Right lobe of liver (tissue), 6 donors: Measurements from ENCODE around the gene SH3BP2. TPM values are rescaled to one million over a fixed set of nuclear protein-coding genes. Genes with fewer than 3 reads are reported as not detected.

Source experiments
- ATAC-seq, 4 donors: fragments of 200-7000 bp; cut with Tn5 transposase; one replicate each; pipeline ENCODE4 v1.9.1; 2020; ENCODE audit warnings: mild to moderate bottlenecking in 4 of 4, moderate library complexity in 4 of 4
- DNase-seq, 3 donors: peaks; one replicate each; pipeline ENCODE4 v3.0.0-alpha.2; 2020
- H3K27ac ChIP-seq, 3 donors: fragments of 200-600 bp; one replicate each; pipeline ENCODE4 v1.8.0; 2022
- H3K27me3 ChIP-seq, 2 donors: fragments of 200-600 bp; one replicate each; pipeline ENCODE4 v1.8.0; 2022
- H3K36me3 ChIP-seq, 4 donors: fragments of 200-600 bp; sonication (generic) in 1 of 4; one replicate each; pipeline versions ENCODE4 v1.5.1 to v1.8.0; 2017 to 2022; ENCODE audit warnings: control low read depth in 1 of 4
- H3K4me1 ChIP-seq, 4 donors: fragments of 200-600 bp; sonication (generic) in 1 of 4; one replicate each; pipeline versions ENCODE4 v1.5.1 to v1.8.0; 2017 to 2022; ENCODE audit warnings: control low read depth in 1 of 4
- H3K4me3 ChIP-seq, 3 donors: fragments of 200-600 bp; one replicate each; pipeline ENCODE4 v1.8.0; 2022
- H3K9me3 ChIP-seq, 4 donors: fragments of 200-600 bp; sonication (generic) in 1 of 4; one replicate each; pipeline versions ENCODE4 v1.5.1 to v1.8.0; 2017 to 2022; ENCODE audit warnings: control low read depth in 1 of 4
- POLR2A ChIP-seq: fragments of 450-650 bp; IDR thresholded peaks from one replicate; pipeline ENCODE4 v1.6.1; 2017; ENCODE audit warnings: antibody characterized with exemption, mild to moderate bottlenecking
- WGBS: methylation state at CpG from one replicate; pipeline ENCODE4 v1.1.6; 2018; ENCODE audit warnings: low coverage, low lambda C conversion rate; ENCODE audit not compliant: insufficient coverage; ENCODE audit errors: missing lambda C conversion rate; 5-methylcytosine and 5-hydroxymethylcytosine counted together
- intact Hi-C, 2 donors: fragments of 100-400 bp; cut with DNase I; formaldehyde crosslinking; loops; one replicate each; pipeline versions ENCODE4 v1.11.2 to v1.14.1; 2022
- total RNA-seq, 6 experiments: library from RNA; depleted of rRNA in 2 of 6; stranded (reverse); fragments of >200 nt in 2 of 6; fragmentation: NEBNext Ultra II Directional in 3 of 6; extraction: Animal tissue kit (Norgen Biotek cat#: 25700) in 3 of 6; gene quantifications; one replicate each; pipeline versions ENCODE4 v1.1.0 to v1.2.4, GENCODE V29; 2016 to 2023
- TF ChIP-seq, protein P1 (sequence below), 4 donors: fragments of 200-600 bp in 3 of 4; fragments of 450-650 bp in 1 of 4; IDR thresholded peaks; one replicate each; pipeline versions ENCODE4 v1.5.1 to v1.8.0; 2016 to 2022; ENCODE audit warnings: antibody characterized with exemption in 4 of 4, mild to moderate bottlenecking in 2 of 4
- donor health status: DM: no; HTN: yes; CAD: no.
- donor health status: DM: no; HTN: no; CAD: no.
- donor health status: DM: no; HTN: no; CAD: no.
- donor health status: DM: no; HTN: yes; CAD: no.
- donor health status: DM: no; HTN: yes; CAD: no.

Gene SH3BP2
- total RNA-seq, 6 experiments from 2014 or later: 34.9 to 51.8 (median 40.7) TPM

- TF ChIP-seq POLR2A: no peak
- no peaks in the 10 kb centered on the region for H3K36me3 ChIP-seq
- DNase-seq: peak in 1 of 3 donors; percentile 31
- intact Hi-C loops: no loop called here
- peaks cover 0 to 4% (median 0%) of the 10 kb centered on the region in 4 donors for H3K4me1 ChIP-seq
- peak overlapping the region; percentile 76 to 97 (median 89) for H3K4me3 ChIP-seq
- H3K9me3 ChIP-seq: no peaks in the 10 kb centered on the region
- H3K27ac ChIP-seq: peak overlapping the region in 2 of 3 donors; percentile 67 to 83
- H3K27me3 ChIP-seq: no peaks in the 10 kb centered on the region
- WGBS: 52% methylated on average over 18 of the region's 23 CpGs
- ATAC-seq: peak in 1 of 4 donors; percentile 3
These were observed 37.8 kb upstream of the SH3BP2 start for GRCh38 chr4:2754848-2755819.

DNA sequence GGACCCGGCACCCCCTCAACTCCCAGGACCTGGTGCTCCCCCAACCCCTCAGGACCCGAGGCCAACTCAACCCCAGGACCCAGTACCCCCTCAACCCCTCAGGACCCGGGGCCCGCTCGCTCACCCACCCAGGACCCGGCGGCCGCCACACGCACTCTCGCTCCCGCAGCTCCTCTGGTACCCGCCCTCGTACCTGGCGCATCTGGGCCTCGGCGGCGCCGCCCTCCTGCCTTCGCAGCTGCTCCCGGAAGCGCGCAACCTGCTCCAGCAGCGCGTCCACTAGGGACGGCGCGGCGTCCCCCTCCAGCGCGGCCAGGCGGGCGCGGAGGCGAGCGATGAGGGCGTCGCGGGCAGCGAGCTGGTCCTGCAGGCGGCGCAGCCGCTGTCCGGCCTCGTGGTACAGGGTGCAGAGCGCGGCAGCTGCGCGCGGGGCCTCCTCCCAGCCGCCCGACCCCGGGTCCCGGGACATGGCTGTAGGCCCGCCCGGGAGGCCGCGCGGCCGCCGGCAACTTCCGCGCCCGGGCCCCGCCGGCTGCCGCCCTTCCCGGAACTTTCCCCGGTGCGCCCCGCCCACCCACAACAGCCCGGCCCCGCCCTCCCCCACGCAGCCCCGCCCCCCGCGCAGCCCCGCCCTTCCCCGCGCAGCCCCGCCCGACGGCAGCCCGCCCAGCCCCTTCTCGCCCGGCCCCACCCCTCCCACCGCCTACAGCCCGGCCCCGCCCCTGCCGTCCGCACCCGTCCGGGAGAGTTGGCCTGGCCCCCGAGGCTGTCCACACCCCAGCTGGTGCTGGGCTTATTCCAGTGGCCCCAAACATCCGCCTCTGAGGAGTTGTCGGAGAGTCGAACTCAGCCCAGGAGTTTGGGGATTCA, 36.8 kb upstream of the SH3BP2 start, which contains the start of gene TNIP2:
Gene TNIP2, minus strand, starts transcription at position 516 of the 870 bp plus-strand sequence. Its CDS starts 47 bp downstream, at position 469.
- ATAC-seq (peak; percentile 81 to 87 (median 86)), DNase-seq (peak; percentile 91 to 95 (median 93))
- intact Hi-C loops: no loop called here
- under 1% methylated on average over 30 of the region's 96 CpGs for WGBS
- Histone ChIP-seq H3K9me3 (no peaks in the 10 kb centered on the region), H3K27me3 (no peaks in the 10 kb centered on the region), H3K27ac (peak within 1 kb of the TSS; percentile 58 to 83 (median 67)), H3K4me1 (peaks cover 0 to 11% (median 0%) of the 10 kb centered on the region in 4 donors), H3K36me3 (no peaks in the 10 kb centered on the region), H3K4me3 (peak within 1 kb of the TSS; percentile 76 to 97 (median 89))
- TF ChIP-seq POLR2A: peak; percentile 84
- TF ChIP-seq, protein P1, sequence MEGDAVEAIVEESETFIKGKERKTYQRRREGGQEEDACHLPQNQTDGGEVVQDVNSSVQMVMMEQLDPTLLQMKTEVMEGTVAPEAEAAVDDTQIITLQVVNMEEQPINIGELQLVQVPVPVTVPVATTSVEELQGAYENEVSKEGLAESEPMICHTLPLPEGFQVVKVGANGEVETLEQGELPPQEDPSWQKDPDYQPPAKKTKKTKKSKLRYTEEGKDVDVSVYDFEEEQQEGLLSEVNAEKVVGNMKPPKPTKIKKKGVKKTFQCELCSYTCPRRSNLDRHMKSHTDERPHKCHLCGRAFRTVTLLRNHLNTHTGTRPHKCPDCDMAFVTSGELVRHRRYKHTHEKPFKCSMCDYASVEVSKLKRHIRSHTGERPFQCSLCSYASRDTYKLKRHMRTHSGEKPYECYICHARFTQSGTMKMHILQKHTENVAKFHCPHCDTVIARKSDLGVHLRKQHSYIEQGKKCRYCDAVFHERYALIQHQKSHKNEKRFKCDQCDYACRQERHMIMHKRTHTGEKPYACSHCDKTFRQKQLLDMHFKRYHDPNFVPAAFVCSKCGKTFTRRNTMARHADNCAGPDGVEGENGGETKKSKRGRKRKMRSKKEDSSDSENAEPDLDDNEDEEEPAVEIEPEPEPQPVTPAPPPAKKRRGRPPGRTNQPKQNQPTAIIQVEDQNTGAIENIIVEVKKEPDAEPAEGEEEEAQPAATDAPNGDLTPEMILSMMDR (IDR thresholded peaks at IDR 0.05): peak; percentile 9 to 75 (median 30)

DNA sequence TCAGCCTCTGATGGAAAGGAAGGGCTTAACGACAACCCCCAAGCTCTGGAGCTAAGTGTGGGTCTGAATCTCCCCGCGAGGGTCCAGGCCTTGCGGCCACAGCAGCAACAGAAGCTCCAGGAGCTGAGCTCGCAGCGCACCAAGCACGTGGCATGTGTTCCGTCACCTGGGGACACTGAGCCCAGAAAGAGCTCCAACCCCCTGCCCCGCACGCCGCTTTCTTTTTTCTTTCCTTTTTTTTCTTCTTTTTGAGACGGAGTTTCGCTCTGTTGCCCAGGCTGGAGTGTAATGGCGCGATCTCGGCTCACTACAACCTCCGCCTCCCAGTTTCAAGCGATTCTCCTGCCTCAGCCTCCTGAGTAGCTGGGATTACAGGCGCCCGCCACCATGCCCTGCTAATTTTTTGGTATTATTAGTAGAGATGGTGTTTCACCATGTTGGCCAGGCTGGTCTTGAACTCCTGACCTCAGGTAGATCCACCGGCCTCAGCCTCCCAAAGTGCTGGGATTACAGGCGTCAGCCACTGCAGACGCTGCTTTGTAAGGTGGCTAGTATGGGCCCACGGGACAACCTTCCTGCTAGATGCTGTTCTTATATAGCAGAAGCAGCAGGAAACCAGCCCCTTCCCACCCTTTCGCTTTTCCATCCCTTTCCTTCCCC, 36.1 kb upstream of the SH3BP2 start:
- Histone ChIP-seq H3K36me3 (no peaks in the 10 kb centered on the region), H3K4me1 (peaks cover 0 to 17% (median 0%) of the 10 kb centered on the region in 4 donors), H3K27ac (peak overlapping the region in 1 of 3 donors; percentile 31), H3K9me3 (no peaks in the 10 kb centered on the region), H3K27me3 (no peaks in the 10 kb centered on the region), H3K4me3 (peak overlapping the region in 2 of 3 donors; percentile 9 to 31)
- intact Hi-C loops: no loop called here
- no peak for TF ChIP-seq POLR2A
- TF ChIP-seq, protein P1 (IDR thresholded peaks at IDR 0.05): no peak
- no peak for ATAC-seq
- no peak for DNase-seq
- 74% methylated on average over 15 of the region's 25 CpGs for WGBS

DNA sequence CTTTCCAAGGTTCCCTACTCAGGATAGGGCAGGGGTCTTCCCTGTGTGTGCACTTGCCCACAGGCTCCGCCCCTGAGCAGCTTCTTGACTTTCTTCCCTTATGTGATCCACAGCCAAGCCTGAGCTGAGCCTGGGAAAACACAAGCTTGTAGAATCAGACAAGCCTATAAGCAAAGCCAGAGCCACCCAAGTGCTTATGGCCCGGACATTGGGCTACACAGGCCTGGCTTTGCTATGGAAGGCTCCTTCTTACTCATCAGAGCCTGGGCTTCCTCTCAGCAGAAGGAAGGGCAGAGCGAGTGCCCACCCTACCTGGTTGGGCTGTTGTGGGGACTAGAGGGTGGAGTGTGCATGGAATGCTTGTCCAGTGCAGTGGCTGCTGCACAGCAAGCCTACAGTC, 35.5 kb upstream of the SH3BP2 start:
- TF ChIP-seq, protein P1 (IDR thresholded peaks at IDR 0.05): no peak
- TF ChIP-seq POLR2A: no peak
- no peaks in the 10 kb centered on the region for H3K27me3 ChIP-seq
- no peak for ATAC-seq
- H3K4me3 ChIP-seq: no peak overlapping the region
- 86% methylated on average over 1 of the region's 3 CpGs for WGBS
- DNase-seq: no peak
- H3K27ac ChIP-seq: no peak overlapping the region
- intact Hi-C loops: no loop called here
- peaks cover 0 to 17% (median 0%) of the 10 kb centered on the region in 4 donors for H3K4me1 ChIP-seq
- H3K36me3 ChIP-seq: no peaks in the 10 kb centered on the region
- H3K9me3 ChIP-seq: no peaks in the 10 kb centered on the region
